Cardiac muscle cell (in vitro differentiated cells and primary cell): ENCODE data around the gene MYCBP2. TPM values are rescaled to one million over a fixed set of nuclear protein-coding genes. Genes with fewer than 3 reads are reported as not detected.
"Not testable (repeated sequence)": the region's sequence is repeated elsewhere in the genome, so short reads cannot be mapped to it uniquely, and the experiment has no call there.

Source experiments
- DNase-seq, 2 donors: peaks; one replicate each; pipeline versions ENCODE4 v3.0.0 to v3.0.0-alpha.2; 2010 to 2017; ENCODE audit warnings: low read depth in 1 of 2, low spot score in 1 of 2
- H3K27ac ChIP-seq: fragments of 200-600 bp; sonication (generic); 2 replicates; pipeline ENCODE4 v1.5.1; 2016
- H3K27me3 ChIP-seq: fragments of 200-600 bp; sonication (generic); 2 replicates; pipeline ENCODE4 v1.6.0; 2016; ENCODE audit warnings: control low read depth
- H3K36me3 ChIP-seq: fragments of 200-600 bp; sonication (generic); 2 replicates; pipeline ENCODE4 v1.5.1; 2016; ENCODE audit warnings: control low read depth
- H3K4me1 ChIP-seq: fragments of 200-600 bp; sonication (generic); 2 replicates; pipeline ENCODE4 v1.8.1; 2017; ENCODE audit warnings: low read depth, mild to moderate bottlenecking, mixed run types
- H3K4me3 ChIP-seq: fragments of 200-600 bp; sonication (generic); 2 replicates; pipeline ENCODE4 v1.5.1; 2016; ENCODE audit warnings: mild to moderate bottlenecking
- H3K9me3 ChIP-seq: fragments of 200-600 bp; sonication (generic); 2 replicates; pipeline ENCODE4 v1.5.1; 2017; ENCODE audit warnings: low read depth, mild to moderate bottlenecking, control low read depth
- polyA plus RNA-seq: library from polyadenylated mRNA; unstranded; fragments of >200 nt; fragmentation: Nextera tagmentation; extraction: Ambion mirVana; gene quantifications from 2 replicates; pipeline ENCODE4 v1.2.1, GENCODE V29; 2016
- total RNA-seq: library from RNA; depleted of rRNA; stranded (reverse); fragments of >200 nt; gene quantifications from 2 replicates; pipeline ENCODE4 v1.2.3, GENCODE V29; 2016
- TF ChIP-seq, protein P1 (sequence below): IDR thresholded peaks from 2 replicates; pipeline ENCODE4 v1.5.1; 2012; ENCODE audit warnings: low read depth, mild to moderate bottlenecking, low read length

The MYCBP2 gene
- total and polyA plus RNA-seq, 2 experiments from 2014 or later = 19.8 to 51.1 TPM

DNA sequence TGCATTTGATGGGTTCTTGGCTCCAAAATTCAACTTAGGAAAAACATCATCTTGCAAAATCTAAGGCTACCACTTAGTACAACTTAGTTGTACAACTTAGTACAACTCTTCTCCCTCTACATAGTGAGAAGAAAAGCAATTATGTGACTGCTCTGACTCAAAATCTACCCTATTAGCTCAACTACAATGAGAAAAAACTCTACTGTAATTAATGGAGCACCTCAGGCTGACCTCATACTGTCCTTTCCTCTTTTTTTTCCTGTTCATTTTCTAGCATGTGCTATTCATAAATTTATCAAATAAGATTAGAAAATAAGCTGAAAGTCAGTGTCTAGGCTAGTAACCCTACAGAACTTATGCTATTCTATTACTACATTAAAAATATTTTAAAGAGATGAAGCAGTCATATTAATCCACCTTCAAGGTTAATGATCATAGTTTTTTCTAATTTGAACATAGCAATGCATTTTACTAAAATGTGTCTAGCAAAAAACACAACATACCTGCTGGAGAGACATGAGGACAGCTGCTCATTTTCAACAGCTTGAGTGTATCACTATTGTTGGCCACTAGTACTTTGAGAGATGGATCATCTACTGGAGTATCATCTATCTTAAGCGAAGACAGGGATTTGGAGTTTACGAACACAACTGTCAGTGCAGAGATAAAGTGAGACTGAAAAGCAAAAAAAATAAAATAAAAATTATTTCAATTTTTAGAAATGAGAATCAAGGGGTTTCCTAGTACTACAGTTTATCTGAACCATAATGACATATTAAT, 311.8 kb downstream of the MYCBP2 start:
- Histone ChIP-seq H3K9me3 (no peaks in the 10 kb centered on the region), H3K36me3 (peaks cover 43% of the 10 kb centered on the region), H3K27me3 (no peaks in the 10 kb centered on the region), H3K27ac (no peak overlapping the region), H3K4me3 (no peak overlapping the region), H3K4me1 (no peaks in the 10 kb centered on the region)
- DNase-seq = no peak
- TF ChIP-seq, protein P1, sequence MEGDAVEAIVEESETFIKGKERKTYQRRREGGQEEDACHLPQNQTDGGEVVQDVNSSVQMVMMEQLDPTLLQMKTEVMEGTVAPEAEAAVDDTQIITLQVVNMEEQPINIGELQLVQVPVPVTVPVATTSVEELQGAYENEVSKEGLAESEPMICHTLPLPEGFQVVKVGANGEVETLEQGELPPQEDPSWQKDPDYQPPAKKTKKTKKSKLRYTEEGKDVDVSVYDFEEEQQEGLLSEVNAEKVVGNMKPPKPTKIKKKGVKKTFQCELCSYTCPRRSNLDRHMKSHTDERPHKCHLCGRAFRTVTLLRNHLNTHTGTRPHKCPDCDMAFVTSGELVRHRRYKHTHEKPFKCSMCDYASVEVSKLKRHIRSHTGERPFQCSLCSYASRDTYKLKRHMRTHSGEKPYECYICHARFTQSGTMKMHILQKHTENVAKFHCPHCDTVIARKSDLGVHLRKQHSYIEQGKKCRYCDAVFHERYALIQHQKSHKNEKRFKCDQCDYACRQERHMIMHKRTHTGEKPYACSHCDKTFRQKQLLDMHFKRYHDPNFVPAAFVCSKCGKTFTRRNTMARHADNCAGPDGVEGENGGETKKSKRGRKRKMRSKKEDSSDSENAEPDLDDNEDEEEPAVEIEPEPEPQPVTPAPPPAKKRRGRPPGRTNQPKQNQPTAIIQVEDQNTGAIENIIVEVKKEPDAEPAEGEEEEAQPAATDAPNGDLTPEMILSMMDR = no peak

DNA sequence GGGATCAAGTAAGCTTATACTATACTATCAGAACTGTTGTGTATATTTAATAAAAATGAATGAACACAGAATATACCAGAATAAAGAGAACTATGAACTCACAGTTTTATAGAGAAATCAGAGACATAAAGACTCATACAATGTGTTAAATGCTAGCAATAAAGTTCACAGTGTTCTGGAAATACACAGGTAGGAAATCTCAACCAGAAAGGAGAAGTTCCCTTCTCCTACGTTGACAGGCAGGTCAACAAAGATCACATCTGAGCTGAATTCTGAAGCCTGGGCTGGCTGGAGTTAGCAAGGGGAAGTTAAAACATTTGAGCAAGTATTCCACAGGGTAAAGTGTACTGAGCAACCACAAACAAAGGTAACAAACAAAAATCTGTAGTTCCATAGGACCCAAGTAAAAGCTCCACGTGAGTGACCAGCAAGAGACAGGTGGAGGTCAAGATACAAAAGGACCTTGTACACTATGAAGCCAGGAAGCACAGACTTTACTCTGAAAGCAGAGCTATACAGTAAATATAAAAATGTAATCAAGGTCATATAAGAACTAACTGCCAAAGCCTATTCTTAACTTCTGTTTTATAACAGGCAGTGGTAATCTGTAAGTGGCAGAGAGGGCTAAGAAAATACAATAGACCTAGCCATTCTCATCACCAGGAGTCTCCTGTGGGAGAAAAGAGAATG, 312.9 kb downstream of the MYCBP2 start:
- H3K27ac ChIP-seq = no peak overlapping the region
- TF ChIP-seq, protein P1 = no peak
- no peak overlapping the region for H3K4me3 ChIP-seq
- H3K9me3 ChIP-seq = no peaks in the 10 kb centered on the region
- DNase-seq = no peak
- peaks cover 43% of the 10 kb centered on the region for H3K36me3 ChIP-seq
- H3K27me3 ChIP-seq = no peaks in the 10 kb centered on the region
- H3K4me1 ChIP-seq = no peaks in the 10 kb centered on the region

DNA sequence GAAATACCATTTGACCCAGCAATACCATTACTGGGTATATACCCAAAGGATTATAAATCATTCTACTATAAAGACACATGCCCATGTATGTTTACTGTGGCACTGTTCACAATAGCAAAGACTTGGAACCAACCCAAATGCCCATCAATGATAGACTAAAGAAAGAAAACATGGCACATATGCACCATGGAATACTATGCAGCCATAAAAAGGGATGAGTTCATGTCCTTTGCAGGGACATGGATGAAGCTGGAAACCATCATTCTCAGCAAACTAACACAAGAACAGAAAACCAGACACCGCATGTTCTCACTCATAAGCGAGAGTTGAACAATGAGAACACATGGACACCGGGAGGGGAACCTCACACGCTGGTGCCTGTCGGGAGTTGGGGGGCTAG, 317.2 kb downstream of the MYCBP2 start:
- H3K27me3 ChIP-seq, DNase-seq, H3K4me1 ChIP-seq, H3K27ac ChIP-seq, H3K9me3 ChIP-seq, H3K4me3 ChIP-seq: not testable (repeated sequence)
- H3K36me3 ChIP-seq = peaks cover 25% of the 10 kb centered on the region

DNA sequence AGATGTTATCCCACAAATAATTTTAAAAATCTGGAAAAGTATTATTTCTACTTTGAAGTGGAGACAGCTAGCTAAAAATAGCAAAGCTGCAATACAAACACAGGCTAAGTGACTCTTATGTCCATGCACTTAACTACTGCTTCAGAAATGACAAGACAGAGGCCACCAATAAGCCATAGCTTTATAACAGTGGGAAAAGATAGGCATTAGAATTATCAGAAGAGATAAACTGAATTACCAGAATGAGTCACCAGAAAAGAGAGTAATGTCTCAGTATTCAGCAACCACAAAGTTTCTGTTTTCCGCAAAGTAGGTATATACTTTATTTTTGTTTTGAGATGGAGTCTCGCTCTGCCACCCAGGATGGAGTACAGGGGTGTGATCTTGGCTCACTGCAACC, 317.9 kb downstream of the MYCBP2 start:
- no peak overlapping the region for H3K4me3 ChIP-seq
- peaks cover 20% of the 10 kb centered on the region for H3K36me3 ChIP-seq
- no peak overlapping the region for H3K27ac ChIP-seq
- TF ChIP-seq, protein P1 = no peak
- H3K9me3 ChIP-seq = no peaks in the 10 kb centered on the region
- DNase-seq = peak in 1 of 2 donors; percentile 29
- H3K27me3 ChIP-seq = no peaks in the 10 kb centered on the region
- peaks cover 6% of the 10 kb centered on the region for H3K4me1 ChIP-seq

DNA sequence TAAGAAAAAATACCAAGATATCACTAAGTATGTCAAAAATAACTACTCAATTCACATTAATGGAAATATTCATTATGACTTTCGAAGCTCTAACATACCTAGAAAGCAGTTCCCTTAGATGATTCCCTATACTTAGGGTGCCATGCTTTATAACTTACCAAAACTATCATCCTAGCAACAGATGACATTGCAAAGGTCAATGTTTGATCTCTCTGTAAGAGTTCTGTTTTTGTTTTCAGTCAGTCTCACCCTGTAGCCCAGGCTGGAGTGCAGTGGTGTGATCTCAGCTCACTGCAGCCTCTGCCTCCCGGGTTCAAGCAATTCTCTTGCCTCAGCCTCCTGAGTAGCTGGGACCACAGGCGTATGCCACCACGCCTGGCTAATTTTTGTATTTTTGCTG, 318.6 kb downstream of the MYCBP2 start:
- not testable (repeated sequence) for DNase-seq, H3K4me3 ChIP-seq, H3K27ac ChIP-seq, H3K27me3 ChIP-seq, H3K4me1 ChIP-seq, H3K9me3 ChIP-seq
- H3K36me3 ChIP-seq = peaks cover 13% of the 10 kb centered on the region

DNA sequence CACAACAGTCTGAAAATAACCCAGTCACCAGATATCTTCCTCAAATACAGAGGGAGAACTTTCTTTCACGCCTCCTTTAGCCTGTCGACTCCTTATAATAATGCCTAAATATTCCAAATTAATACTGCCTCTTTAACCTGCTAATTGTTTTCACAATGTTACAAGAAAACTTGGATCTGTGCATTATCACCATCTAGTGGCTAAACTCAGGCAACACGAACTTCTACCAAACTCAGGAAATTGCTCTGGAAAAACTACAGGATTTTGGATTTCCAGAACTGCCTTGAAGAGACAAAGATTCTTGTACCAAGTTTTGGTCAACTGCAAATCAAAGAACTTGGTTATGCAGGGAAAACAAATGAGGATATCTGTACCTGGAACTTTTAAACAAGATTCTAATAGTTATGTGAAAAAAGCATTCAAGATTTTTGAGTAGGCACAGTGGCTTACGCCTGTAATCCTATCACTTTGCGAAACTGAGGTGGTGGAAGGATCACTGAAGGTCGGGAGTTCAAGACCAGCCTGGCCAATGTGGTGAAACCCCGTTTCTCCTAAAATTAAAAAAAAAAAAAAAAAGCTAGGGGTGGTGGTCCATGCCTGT, 324.2 kb downstream of the MYCBP2 start:
- Histone ChIP-seq H3K27me3 (no peaks in the 10 kb centered on the region), H3K36me3 (peaks cover 22% of the 10 kb centered on the region), H3K4me3 (no peak overlapping the region), H3K9me3 (no peaks in the 10 kb centered on the region), H3K27ac (no peak overlapping the region), H3K4me1 (peaks cover 13% of the 10 kb centered on the region)
- TF ChIP-seq, protein P1 = peak; percentile 76
- DNase-seq = peak; percentile 28 to 61
